ENCODE measurements around the gene PLA2G4B.

PLA2G4B gene

DNA sequence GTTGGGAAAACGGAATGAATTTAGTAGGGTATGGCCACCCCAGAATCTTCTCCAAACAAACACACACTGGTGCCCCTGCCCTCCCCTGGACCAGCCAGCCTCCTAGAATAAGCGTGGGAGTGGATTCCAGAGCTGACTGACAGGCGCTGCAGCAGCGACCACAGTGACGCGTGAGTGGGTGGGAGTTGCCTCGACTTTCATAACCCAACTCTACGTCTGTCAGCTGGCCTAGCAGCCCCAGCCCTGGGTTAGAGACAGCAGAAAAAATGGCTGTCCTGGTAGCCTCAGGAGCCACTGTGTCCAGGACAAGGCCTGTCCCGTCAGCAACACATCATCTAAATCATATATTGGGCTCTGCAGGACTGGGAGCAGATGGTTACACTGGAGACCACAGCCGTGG, 10.0 kb downstream of the PLA2G4B start:
- TF ChIP-seq, protein P1, sequence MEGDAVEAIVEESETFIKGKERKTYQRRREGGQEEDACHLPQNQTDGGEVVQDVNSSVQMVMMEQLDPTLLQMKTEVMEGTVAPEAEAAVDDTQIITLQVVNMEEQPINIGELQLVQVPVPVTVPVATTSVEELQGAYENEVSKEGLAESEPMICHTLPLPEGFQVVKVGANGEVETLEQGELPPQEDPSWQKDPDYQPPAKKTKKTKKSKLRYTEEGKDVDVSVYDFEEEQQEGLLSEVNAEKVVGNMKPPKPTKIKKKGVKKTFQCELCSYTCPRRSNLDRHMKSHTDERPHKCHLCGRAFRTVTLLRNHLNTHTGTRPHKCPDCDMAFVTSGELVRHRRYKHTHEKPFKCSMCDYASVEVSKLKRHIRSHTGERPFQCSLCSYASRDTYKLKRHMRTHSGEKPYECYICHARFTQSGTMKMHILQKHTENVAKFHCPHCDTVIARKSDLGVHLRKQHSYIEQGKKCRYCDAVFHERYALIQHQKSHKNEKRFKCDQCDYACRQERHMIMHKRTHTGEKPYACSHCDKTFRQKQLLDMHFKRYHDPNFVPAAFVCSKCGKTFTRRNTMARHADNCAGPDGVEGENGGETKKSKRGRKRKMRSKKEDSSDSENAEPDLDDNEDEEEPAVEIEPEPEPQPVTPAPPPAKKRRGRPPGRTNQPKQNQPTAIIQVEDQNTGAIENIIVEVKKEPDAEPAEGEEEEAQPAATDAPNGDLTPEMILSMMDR (IDR thresholded peaks at IDR 0.05; ENCODE audit: low read depth, low read length, missing control alignments) = no peak
- DNase-seq (ENCODE audit: extremely low read depth, low read depth) = no peak
- H3K4me3 ChIP-seq (replicated peaks; ENCODE audit: low read depth, low read length) = no peak overlapping the region

DNA sequence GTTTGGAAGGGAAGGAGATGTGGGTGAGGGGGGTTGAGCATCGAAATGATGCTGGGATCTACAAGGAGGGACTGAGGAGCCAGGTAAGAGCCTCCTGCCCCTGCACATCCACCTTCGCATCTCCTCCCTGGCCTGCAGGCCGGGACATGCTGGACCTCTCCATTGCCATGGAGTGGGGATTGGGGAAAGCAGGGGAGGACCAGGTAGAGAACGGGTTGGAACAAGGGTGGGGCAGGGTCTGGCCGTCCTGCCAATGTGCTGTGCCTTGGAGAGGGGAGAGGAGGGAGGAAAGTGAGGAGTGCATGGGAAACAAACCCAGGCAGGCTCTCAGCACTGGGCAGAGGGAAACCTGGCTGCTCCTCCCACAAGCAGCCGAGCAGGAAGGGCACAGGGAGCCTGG, 10.6 kb downstream of the PLA2G4B start:
- TF ChIP-seq, protein P1 (IDR thresholded peaks at IDR 0.05; ENCODE audit: low read depth, low read length, missing control alignments) = no peak
- no peak overlapping the region for H3K4me3 ChIP-seq (replicated peaks; ENCODE audit: low read depth, low read length)
- no peak for DNase-seq (ENCODE audit: extremely low read depth, low read depth)

- no peak for DNase-seq (ENCODE audit: extremely low read depth, low read depth)
- TF ChIP-seq, protein P1 (IDR thresholded peaks at IDR 0.05; ENCODE audit: low read depth, low read length, missing control alignments) = no peak
- H3K4me3 ChIP-seq (replicated peaks; ENCODE audit: low read depth, low read length) = no peak overlapping the region
Measured at GRCh38 chr15:41849861-41850260, 11.2 kb downstream of the PLA2G4B start.

DNA sequence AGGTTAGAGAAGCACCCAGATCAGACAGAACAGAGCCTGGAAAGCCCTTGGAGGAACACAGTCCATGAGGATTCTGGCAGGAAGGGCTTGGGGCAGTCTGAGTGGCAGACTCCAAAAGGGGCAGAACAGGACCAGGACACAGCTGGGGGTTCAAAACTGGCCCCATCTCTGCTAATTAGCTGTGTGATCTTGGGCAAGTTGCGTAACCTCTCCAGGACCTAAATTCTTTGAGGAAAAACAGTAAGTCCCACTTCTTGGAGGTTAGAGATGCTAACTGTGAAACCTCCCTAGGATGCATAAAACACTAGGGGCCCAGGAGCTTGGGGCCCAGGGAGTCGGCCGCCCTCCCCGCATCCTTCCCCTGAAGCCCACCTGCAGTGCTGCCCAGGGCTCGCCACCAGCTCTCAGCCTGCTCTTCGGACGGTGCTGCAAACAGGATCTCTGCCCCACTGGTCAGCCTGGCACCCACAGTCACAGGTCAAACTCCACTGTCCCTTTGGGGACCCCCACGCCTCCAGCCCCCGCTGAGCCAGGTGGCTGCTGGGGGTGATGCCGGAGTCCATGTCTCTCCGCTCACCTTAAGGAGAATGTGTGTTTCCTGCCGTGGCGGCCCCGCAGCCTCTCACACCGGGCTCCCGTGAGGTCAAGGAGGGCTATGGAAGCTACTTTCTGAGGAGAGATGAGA, 12.0 kb downstream of the PLA2G4B start:
- no peak for DNase-seq (ENCODE audit: extremely low read depth, low read depth)
- no peak overlapping the region for H3K4me3 ChIP-seq (replicated peaks; ENCODE audit: low read depth, low read length)
- TF ChIP-seq, protein P1 (IDR thresholded peaks at IDR 0.05; ENCODE audit: low read depth, low read length, missing control alignments) = no peak

DNA sequence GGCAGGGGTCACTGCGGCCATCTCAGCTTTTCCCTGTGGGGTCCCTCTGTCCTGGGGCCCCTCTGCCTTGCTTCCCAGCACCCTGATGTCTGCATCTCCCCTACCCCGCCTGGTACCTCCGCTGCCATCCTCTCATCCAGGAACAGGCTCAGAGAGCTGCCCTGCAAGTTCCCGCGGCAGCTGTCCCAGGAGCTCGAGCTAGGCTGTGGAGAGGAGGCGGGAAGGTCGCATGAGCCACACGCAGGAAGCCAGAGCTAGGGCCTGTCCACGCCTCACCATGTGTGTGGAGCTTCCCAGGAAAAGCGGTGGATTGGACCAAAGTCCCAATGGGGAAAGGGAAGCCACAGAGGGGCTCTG, 12.5 kb downstream of the PLA2G4B start:
- DNase-seq (ENCODE audit: extremely low read depth, low read depth) = no peak
- TF ChIP-seq, protein P1 (IDR thresholded peaks at IDR 0.05; ENCODE audit: low read depth, low read length, missing control alignments) = no peak
- H3K4me3 ChIP-seq (replicated peaks; ENCODE audit: low read depth, low read length) = no peak overlapping the region

DNA sequence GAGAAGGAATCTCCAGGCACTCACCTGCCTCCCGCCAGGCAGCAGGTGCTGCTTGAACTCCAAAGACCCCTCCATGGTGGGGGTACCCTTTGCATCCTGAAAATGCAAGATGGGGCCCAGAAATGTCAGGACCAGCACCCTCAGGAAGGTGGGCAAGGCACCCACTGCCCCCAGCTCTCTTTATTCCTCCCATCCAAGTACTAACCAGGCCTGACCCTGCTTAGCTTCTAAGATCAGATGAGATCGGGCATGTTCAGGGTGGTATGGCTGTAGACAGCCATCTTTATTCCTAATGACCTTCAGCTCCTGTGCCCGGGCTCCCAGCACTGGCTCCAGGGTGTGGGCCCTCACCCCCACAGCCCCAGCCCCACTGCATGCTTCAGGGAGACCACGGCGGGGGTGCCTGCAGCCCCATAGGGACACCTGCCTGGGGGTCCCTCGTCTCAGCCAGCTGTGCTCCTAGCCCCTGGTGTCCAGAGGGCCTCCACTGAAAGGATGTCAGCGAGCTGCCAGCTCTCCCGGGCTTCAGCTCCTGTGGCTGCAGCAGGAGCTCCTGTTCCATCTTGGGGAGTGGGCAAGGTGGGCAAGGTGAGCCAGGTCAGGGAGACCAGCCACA, 13.2 kb downstream of the PLA2G4B start:
- H3K4me3 ChIP-seq (replicated peaks; ENCODE audit: low read depth, low read length) = no peak overlapping the region
- DNase-seq (ENCODE audit: extremely low read depth, low read depth) = no peak
- TF ChIP-seq, protein P1 (IDR thresholded peaks at IDR 0.05; ENCODE audit: low read depth, low read length, missing control alignments) = no peak
